GM12873 (cell line): ENCODE results near the gene SLC30A7.

Source experiments
- TF ChIP-seq, protein P1 (sequence below): IDR thresholded peaks from 2 replicates; pipeline ENCODE4 v1.5.1; 2012; ENCODE audit warnings: low read depth, mild to moderate bottlenecking, moderate library complexity, low read length, control low read depth; ENCODE audit not compliant: insufficient read depth; ENCODE audit errors: missing control alignments

SLC30A7 gene

GRCh38 chr1:100879422-100879821, 16.5 kb upstream of the SLC30A7 start:
- TF ChIP-seq, protein P1, sequence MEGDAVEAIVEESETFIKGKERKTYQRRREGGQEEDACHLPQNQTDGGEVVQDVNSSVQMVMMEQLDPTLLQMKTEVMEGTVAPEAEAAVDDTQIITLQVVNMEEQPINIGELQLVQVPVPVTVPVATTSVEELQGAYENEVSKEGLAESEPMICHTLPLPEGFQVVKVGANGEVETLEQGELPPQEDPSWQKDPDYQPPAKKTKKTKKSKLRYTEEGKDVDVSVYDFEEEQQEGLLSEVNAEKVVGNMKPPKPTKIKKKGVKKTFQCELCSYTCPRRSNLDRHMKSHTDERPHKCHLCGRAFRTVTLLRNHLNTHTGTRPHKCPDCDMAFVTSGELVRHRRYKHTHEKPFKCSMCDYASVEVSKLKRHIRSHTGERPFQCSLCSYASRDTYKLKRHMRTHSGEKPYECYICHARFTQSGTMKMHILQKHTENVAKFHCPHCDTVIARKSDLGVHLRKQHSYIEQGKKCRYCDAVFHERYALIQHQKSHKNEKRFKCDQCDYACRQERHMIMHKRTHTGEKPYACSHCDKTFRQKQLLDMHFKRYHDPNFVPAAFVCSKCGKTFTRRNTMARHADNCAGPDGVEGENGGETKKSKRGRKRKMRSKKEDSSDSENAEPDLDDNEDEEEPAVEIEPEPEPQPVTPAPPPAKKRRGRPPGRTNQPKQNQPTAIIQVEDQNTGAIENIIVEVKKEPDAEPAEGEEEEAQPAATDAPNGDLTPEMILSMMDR, result no peak

DNA sequence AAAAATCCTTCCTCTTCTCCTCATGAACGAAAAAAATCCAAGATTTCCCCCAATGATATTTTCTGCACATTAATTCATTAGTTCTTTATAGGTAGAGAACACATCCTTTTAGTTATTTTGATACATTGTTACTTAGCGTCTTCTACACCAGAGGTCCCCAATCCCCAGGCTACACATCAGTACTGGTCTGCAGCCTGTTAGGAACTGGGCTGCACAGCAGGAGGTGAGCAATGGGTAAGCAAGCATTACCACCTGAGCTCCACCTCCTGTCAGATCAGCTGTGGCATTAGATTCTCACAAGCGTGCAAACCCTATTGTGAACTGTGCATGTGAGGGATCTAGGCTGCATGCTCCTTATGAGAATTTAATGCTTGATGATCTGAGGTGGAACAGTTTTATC, 14.2 kb upstream of the SLC30A7 start:
- TF ChIP-seq, protein P1, result no peak

DNA sequence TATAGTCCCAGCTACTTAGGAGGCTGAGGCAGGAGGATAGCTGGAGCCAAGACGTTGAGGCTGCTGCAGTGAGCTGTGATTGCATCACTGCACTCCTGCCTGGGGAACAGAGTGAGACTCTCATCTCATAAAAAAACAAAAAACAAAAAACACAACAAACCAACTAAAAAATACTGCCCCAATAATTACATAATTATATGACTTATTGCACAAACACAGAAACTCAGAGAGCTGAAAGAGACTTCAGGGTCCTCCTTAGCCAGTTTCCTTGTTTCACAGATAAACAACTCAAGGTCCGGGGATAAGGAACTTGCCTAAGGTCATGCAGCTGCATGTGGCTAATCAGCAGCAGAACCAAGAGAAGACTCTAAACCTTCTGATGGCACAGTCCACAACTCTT, 13.2 kb upstream of the SLC30A7 start:
- TF ChIP-seq, protein P1, result no peak

DNA sequence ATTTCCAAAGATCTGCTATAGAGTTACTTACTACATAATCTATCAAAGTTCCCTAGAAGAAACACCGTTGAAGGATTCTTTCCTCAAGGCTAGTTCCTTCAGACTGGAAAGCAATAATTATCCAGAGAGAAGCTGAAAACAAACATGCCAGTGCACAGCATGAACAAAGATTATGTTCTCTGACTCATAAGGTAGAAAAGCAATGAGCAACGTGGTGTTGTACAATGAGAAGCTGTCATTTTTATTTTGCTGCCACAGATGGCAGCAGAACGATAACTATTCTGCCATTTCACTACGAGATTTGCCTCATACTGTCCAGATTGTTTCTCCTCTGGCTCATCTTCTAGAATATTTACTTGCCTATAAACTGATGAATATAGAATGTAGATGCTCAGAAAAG, 11.9 kb upstream of the SLC30A7 start:
- TF ChIP-seq, protein P1, result no peak

DNA sequence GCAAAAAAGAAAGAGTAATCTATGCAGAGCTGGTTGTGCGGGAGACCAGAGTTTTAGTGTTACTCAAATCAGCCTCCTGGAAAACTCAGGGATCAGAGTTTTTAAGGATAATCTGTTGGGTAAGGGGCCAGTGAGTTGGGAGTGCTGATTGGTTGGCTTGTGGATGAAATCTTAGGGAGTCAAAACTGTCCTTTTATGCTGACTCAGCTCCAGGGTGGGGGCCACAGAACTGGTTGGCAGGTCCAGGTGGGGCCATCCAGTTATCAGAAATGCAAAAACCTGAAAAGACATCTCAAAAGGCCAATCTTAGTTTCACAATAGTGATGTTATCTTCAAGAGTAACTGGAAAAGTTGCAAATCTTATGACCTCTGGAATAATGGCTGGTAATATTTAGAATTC, 4.5 kb upstream of the SLC30A7 start:
- TF ChIP-seq, protein P1, result no peak

GRCh38 chr1:100892554-100892953, 3.3 kb upstream of the SLC30A7 start:
- TF ChIP-seq, protein P1, result no peak

GRCh38 chr1:100893718-100894117, 2.2 kb upstream of the SLC30A7 start:
- TF ChIP-seq, protein P1, result no peak
